RWPE2 (cell line): Measurements from ENCODE around the gene SLC26A1.
A peak's percentile ranks its signal among the peaks of the same experiment; 100 is the strongest.

Experiments
- ATAC-seq: fragments of 200-7000 bp; cut with Tn5 transposase; 3 replicates; pipeline ENCODE4 v1.9.1; 2021; ENCODE audit warnings: low read depth
- DNase-seq: peaks from one replicate; pipeline ENCODE4 v3.0.0-alpha.2; 2020; ENCODE audit warnings: low spot score
- H3K27ac ChIP-seq: fragments of 450-650 bp; 2 replicates; pipeline ENCODE4 v1.5.1; 2017; ENCODE audit warnings: mild to moderate bottlenecking; ENCODE audit not compliant: poor library complexity, severe bottlenecking
- H3K27me3 ChIP-seq: fragments of 250-450 bp; sonication (Bioruptor Pico); 2 replicates; pipeline ENCODE4 v1.5.1; 2021; ENCODE audit warnings: mild to moderate bottlenecking, moderate library complexity; ENCODE audit not compliant: insufficient read depth, poor library complexity, severe bottlenecking
- H3K36me3 ChIP-seq: fragments of 250-450 bp; sonication (Bioruptor Pico); 2 replicates; pipeline ENCODE4 v1.5.1; 2020; ENCODE audit warnings: low read depth, mild to moderate bottlenecking, moderate library complexity
- H3K4me1 ChIP-seq: fragments of 250-450 bp; sonication (Bioruptor Pico); 2 replicates; pipeline ENCODE4 v1.5.1; 2021; ENCODE audit warnings: mild to moderate bottlenecking, moderate library complexity; ENCODE audit not compliant: insufficient read depth, poor library complexity, severe bottlenecking
- H3K4me3 ChIP-seq: fragments of 250-450 bp; sonication (Bioruptor Pico); 2 replicates; pipeline ENCODE4 v1.5.1; 2021; ENCODE audit warnings: mild to moderate bottlenecking, moderate library complexity; ENCODE audit not compliant: severe bottlenecking
- H3K9me3 ChIP-seq: fragments of 250-450 bp; sonication (Bioruptor Pico); 2 replicates; pipeline ENCODE4 v1.5.1; 2021; ENCODE audit warnings: mild to moderate bottlenecking, moderate library complexity; ENCODE audit not compliant: severe bottlenecking
- TF ChIP-seq, protein P1 (sequence below): fragments of 450-650 bp; IDR thresholded peaks from one replicate; pipeline ENCODE4 v1.5.1; 2017; ENCODE audit warnings: mild to moderate bottlenecking, moderate library complexity; ENCODE audit not compliant: poor library complexity, severe bottlenecking

The SLC26A1 gene

GRCh38 chr4:1027915-1028238 lies 34.7 kb upstream of the SLC26A1 start:
- H3K4me1 ChIP-seq: no peaks in the 10 kb centered on the region
- no peaks in the 10 kb centered on the region for H3K9me3 ChIP-seq
- TF ChIP-seq, protein P1, sequence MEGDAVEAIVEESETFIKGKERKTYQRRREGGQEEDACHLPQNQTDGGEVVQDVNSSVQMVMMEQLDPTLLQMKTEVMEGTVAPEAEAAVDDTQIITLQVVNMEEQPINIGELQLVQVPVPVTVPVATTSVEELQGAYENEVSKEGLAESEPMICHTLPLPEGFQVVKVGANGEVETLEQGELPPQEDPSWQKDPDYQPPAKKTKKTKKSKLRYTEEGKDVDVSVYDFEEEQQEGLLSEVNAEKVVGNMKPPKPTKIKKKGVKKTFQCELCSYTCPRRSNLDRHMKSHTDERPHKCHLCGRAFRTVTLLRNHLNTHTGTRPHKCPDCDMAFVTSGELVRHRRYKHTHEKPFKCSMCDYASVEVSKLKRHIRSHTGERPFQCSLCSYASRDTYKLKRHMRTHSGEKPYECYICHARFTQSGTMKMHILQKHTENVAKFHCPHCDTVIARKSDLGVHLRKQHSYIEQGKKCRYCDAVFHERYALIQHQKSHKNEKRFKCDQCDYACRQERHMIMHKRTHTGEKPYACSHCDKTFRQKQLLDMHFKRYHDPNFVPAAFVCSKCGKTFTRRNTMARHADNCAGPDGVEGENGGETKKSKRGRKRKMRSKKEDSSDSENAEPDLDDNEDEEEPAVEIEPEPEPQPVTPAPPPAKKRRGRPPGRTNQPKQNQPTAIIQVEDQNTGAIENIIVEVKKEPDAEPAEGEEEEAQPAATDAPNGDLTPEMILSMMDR: no peak
- no peaks in the 10 kb centered on the region for H3K27me3 ChIP-seq
- no peak overlapping the region for H3K27ac ChIP-seq
- H3K4me3 ChIP-seq: no peak overlapping the region
- H3K36me3 ChIP-seq: 0 out of 2 replicates have a peak, but pooled peaks cover 4% of the 10 kb centered on the region
- DNase-seq: no peak
- ATAC-seq: no peak

DNA sequence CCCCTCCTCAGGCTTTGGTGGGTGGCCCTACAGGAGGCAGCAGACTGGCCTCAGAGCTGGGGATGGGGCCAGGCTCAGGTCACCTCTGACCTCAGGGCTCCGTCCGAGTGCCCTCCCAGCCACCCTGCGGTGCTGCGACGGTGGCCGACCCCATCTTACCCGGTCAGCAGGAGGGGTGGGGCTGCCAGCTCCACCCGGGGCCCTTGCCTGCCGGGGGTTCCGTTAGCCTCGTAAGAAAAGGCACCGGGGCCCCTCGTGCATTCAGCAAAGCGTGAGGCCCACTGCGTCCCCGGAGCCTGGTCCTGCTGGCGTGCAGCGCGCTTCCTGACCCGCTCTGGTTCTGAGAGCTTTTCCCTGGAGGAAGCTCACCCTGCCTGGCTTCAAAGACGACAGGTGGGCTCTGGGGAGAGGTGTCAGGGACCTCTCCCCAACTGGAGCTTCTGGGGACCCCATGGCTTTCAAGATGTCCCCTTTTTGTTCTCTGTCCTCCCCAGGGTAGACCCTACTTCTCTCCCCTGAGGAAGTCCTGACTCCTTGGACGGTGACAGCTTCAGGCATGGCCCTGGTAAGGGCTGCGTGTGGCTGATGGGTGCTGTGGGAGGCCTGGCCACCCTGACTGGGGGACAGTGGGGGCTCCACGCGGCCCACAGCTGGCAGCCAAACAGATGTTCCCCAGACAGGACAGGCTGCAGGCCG lies 34.2 kb upstream of the SLC26A1 start:
- no peak for ATAC-seq
- TF ChIP-seq, protein P1: no peak
- Histone ChIP-seq H3K27ac (no peak overlapping the region), H3K27me3 (no peaks in the 10 kb centered on the region), H3K4me1 (no peaks in the 10 kb centered on the region), H3K4me3 (no peak overlapping the region), H3K36me3 (0 out of 2 replicates have a peak, but pooled peaks cover 4% of the 10 kb centered on the region), H3K9me3 (no peaks in the 10 kb centered on the region)
- no peak for DNase-seq

GRCh38 chr4:1026115-1026514 lies 32.9 kb upstream of the SLC26A1 start:
- H3K4me3 ChIP-seq: no peak overlapping the region
- H3K4me1 ChIP-seq: no peaks in the 10 kb centered on the region
- 0 out of 2 replicates have a peak, but pooled peaks cover 4% of the 10 kb centered on the region for H3K36me3 ChIP-seq
- ATAC-seq (peak; percentile 62), DNase-seq (no peak)
- TF ChIP-seq, protein P1: no peak
- H3K9me3 ChIP-seq: no peaks in the 10 kb centered on the region
- no peak overlapping the region for H3K27ac ChIP-seq
- H3K27me3 ChIP-seq: no peaks in the 10 kb centered on the region

- Histone ChIP-seq H3K27me3 (no peaks in the 10 kb centered on the region), H3K4me1 (no peaks in the 10 kb centered on the region), H3K4me3 (no peak overlapping the region), H3K36me3 (0 out of 2 replicates have a peak, but pooled peaks cover 4% of the 10 kb centered on the region), H3K27ac (no peak overlapping the region), H3K9me3 (no peaks in the 10 kb centered on the region)
- TF ChIP-seq, protein P1: no peak
- no peak for ATAC-seq
- DNase-seq: no peak
Measured at GRCh38 chr4:1024882-1025545, 31.8 kb upstream of the SLC26A1 start.
